Activated T-helper 1 cell treated with anti-CD3 and anti-CD28 coated beads, Interleukin-2, amount 50 U/mL, for 16 hours (primary cell): ENCODE measurements around the gene CNOT3.
"Not testable (repeated sequence)": the region's sequence is repeated elsewhere in the genome, so short reads cannot be mapped to it uniquely, and the experiment has no call there.

Experiments used
- DNase-seq, 2 donors: peaks; one replicate each; pipeline ENCODE4 v3.0.0-alpha.2; 2020; ENCODE audit warnings: low read depth in 1 of 2, low spot score in 1 of 2

Gene CNOT3

DNA sequence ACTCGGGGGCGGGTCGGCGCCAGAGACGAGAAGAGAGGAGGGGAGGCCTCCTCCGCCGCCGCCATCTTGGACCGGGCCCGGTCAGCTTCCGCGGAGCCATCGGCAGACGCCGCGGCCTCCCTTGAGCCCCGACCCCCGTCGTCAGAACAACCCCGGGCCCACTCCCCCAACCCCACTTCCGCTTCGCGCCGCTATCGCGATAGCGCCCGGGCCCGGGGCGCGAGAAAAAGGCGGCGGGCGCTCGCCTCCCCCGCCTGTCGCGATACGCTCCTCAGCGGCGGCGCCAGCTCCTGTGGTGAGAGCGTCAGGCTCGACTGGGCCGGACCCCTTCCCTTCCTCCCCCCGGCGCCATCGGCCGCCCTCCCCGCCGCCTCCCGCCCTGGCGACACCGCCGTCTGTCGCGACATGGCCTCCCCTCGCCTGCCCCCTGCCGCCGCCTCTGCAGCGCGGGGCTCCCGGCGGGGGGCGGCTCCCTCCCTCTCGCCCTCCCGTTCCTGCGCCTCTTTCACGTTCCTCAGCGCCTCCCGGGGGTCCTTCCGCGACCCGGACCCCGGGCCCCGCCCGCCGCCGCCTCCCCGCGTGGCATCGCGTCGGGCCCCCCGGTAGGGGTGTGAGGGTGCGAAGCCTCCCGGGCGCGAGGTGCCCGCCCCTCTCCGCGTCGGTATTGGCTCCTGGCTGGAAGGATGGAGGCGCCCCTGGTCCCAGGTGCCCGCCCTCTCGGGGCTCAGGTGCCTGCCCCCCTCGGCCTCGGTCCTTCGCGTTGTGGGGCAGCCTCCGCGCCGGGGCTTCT lies at the start of gene CNOT3:
TSS of gene CNOT3 (plus strand) at position 64 of the 790 bp plus-strand sequence. CDS start 5,217 bp downstream, outside the sequence.
- peak in 1 of 2 donors; percentile 33 for DNase-seq

DNA sequence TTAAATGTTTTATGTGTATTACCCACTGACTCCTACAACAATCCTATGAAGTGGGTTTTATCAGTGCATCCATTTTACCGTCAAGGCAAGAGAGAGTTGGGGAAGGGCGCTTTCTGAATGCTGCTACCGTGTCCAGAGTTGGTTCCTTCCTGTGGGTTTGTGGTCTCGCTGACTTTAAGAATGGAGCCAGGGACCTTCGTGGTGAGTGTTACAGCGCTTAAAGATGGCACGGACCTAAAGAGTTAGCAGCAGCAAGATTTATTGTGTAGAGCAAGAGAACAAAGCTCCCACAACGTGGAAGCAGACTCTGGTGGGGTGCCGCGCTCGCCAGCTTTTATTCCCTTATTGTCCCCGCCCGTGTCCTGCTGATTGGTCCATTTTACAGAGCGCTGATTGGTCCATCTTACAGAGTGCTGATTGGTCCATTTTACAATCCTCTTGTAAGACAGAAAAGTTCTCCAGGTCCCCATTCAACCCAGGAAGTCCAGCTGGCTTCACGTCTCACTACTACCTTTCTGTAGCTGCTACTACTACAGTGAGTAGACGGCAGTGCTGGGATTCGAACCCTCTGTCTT lies 43.0 kb upstream of the CNOT3 start:
- DNase-seq = no peak

DNA sequence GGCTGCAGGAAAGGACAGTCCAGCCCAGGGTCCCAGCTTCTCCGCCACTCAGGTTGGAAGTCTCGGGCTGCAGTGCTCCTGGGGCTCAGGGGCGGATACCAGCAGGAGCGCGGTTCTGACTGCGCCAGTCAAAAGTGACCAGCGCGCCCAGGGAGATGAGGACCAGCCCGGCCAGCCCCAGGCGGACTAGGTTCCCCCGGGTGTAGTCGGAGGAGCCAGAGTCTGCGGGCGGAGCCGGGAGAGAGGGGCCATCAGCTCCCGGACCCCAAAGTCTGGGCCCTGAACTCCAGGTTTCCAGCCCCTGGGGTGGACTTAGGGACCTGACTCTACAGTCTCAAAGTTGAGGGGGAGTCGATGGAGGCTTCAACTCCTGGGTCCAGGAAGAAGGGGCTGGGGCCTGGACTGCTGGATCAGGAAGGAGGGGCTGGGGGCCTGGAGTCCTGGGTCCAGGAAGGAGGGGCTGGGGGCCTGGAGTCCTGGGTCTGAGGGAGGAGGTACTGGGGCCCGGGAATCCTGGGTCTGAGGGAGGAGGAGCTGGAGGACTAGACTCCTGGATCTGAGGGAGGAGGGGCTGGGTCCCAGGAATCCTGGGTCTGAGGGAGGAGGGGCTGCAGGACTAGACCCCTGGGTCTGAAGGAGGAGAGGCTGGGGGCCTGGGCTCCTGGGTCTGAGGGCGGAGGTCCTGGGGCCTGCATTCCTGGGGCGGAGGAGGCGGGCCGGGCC lies 42.3 kb upstream of the CNOT3 start:
- no peak for DNase-seq

DNA sequence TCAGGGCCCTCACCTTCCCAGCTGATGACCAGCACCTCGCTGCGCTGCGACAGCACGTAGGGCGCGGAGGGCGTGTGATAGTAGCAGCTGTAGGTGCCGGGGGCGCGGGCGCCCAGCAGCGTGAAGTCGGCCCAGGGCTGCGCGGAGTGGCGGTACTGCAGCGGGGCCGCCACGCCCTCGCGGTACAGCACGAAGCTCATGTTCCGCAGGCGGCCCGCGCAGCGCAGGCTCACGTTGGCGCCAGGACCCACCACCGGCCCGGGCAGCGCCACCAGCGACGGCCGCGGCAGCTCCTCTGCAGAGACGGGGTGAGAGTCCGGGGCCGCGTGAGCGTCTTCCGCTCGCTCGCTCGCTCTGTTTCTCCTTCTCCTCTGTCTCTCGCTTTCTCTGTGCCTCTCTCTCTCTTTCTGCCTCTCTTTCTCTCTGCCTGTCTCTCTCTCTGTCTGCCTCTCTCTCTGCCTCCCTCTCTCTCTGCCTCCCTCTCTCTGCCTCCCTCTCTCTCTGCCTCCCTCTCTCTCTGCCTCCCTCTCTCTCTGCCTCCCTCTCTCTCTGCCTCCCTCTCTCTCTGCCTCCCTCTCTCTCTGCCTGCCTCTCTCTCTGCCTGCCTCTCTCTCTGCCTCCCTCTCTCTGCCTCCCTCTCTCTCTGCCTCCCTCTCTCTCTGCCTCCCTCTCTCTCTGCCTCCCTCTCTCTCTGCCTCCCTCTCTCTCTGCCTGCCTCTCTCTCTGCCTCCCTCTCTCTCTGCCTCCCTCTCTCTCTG lies 41.5 kb upstream of the CNOT3 start:
- DNase-seq = peak in 1 of 2 donors; percentile 33

DNA sequence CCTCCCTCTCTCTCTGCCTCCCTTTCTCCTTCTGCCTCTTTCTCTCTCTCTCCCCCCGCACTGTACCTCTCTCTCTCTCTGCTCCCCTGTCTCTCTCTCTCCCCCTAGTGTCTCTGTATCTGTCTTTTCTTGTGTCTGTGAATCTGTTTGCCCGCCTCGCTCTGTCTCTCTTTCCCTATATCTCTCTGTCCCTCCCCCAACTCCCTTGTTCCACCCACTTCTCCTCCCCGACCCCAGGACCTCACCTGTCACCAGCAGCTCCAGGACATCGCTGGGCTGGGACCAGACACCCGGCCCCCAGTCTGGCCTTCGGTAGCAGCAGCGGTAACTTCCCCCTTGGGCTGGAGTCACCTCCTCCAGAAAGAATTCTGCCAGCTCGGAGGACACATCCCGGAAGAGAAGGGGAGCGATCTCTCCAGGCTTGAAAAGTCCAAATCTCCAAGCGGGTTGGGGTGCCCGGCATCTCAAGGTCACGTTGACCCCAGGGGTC lies 40.9 kb upstream of the CNOT3 start:
- DNase-seq = no peak

DNA sequence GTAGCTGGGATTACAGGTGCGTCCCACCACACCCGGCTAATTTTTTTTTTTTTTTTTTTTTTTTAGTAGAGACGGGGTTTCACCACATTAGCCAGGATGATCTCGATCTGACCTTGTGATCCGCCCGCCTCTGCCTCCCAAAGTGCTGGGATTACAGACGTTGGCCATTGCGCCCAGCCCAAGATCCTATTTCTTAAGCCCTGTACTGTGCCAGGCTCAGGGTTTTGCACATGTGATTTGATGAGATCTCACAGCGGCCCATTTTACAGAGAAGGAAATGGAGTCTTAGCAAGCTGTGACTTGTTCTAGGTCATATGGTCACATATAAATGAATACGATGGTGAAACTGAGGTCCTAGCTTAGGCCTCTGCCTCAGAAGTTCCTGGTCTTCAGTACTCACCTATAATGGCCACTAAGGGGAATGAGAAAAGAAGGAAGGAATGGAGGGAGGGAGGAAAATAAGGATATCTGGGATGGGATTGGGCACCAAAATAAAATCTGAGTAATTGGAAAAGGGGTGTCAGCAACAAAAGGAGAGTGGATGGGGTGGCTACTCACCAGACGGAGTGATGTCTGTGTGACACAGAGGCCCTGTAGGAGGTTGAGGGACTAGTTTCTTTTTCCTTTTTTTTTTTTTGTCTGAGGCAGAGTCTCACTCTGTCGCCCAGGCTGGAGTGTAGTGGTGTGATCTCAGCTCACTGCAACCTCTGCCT lies 38.2 kb upstream of the CNOT3 start:
- DNase-seq = no peak

DNA sequence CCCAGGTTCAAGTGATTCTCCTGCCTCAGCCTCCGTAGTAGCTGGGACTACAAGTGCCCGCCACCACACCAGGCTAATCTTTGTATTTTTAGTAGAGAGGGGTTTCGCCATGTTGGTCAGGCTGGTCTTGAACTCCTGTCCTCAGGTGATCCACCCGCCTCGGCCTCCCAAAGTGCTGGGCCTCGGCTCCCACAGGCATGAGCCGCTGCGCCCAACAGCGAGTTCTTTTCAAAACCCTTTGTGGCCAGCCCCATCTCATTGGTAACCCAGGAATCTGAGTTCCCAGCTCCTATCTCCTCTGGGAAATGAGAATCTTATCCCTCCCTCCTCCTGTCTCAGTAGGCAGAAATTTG lies 37.7 kb upstream of the CNOT3 start:
- not testable (repeated sequence) for DNase-seq

DNA sequence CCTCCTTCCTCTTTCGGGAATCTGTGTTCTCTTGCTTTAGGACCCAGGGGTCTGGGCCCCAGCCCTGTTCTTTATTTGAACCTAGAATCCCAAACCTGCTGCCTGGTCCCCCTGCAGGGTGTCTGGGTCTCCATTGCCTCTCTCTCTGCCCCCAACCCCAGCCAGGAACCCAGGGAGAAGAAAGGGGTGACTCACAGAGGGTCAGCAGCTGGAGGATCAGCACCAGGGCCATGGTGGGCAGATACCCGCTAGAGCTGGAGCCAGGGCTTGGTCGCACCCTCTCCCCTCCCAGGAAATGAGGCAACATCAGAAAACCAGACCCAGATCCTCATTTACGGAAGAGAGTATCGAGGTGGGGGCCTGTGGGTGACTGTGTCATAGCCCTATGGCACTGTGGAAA lies 37.0 kb upstream of the CNOT3 start, which contains the start of gene OSCAR:
TSS of gene OSCAR (minus strand) at position 243 of the 400 bp plus-strand sequence. CDS start at position 232, 11 bp downstream.
- DNase-seq = no peak

DNA sequence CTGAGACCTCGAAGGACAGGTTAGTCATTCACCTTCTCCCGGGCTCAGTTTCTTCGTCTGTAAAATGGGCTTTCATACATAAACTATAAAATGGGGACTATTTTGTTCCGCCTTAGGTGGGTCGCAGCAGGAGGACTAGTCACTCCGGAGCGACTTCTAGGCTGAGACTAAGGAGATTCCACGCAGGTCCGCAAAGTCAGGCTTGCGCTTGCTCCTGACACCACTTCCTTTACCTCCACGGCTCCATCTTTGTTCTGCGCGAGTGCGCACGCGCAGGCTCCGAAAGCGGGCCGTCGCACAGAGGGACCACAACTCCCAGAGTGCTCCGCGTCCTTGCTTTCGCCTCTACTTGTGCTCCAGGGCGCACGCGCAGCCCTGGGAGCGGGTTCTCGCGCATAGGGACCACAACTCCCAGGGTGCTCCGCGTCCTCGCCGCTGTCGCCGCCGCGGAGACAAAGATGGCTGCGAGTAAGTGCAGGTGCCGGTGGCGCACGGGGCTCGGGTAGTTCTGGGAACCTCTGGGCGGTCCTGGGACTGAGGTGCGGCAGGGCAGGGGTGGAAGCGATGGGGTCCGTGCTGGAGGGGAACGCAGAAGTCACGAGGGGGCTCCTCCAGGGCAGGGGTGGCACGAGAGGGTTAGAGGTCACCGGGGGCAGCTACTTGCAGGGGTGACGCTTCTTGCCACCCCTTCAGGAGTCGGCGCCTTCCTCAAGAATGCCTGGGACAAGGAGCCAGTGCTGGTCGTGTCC lies 35.0 kb upstream of the CNOT3 start, which contains the start of gene NDUFA3:
TSS of gene NDUFA3 (plus strand) at position 435 of the 749 bp plus-strand sequence. CDS start at position 459, 24 bp downstream.
- peak; percentile 94 to 97 for DNase-seq

DNA sequence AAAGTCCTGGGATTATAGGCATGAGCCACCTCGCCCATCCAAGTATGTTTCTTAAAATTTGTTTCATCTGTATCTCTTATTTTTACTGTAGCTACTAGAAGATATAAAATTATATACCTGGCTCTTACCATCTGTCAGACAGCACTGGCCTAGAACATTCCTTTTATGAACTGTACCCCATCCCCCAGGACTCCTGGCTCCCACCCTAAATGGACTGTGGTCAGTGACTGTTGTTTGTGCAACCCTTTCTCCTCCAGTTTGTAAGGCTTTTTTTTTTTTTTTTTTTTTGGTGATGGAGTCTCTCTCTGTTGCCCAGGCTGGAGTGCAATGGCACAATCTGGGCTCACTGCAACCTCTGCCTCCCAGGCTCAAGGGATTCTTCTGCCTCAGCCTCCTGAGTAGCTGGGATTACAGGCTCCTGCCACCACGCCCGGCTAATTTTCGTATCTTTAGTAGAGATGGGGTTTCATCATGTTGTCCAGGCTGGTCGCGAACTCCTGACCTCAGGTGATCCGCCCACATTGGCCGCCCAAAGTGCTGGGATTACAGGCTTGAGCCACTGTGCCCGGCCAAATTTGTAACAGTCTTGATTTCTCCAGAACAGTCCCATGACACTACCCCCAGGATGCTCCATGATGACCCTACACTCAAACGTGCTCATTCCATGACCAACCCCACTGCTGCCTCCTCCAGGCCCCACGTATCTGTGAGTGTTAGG lies 32.4 kb upstream of the CNOT3 start:
- no peak for DNase-seq

DNA sequence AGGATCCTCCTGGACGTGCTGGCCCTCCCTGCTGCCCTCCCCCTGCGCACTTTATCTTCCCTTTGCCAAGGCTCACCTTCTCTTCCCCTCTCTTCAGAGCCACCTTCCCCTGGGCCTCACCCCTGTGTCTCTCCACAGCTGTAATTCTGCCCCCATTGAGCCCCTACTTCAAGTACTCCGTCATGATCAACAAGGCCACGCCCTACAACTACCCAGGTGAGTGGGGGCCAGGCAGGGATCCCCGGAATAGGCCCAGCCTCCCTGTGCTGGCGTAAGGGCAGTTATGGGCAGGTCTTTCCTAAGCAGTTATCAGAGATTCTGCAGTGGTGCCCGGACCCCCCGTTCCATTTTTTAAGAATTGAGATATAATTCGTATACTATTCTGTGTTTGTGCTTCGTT lies 31.8 kb upstream of the CNOT3 start:
- DNase-seq = no peak

DNA sequence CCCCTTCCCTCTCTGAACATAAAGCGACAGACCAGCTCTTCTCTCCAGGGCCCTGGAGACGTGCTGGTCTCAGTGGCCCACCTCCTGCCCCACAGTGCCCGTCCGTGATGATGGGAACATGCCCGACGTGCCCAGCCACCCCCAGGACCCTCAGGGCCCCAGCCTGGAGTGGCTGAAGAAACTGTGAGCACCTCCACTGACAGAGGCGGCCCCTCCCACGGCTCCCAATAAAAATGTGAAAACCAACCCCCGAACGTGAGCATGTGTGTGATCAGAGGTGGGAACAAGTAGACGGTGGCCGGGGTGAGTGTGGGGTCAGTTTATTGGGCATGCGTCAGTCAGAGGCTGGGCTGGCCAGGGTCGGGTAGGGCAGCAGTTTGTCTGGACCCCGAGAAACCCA lies 30.8 kb upstream of the CNOT3 start:
- no peak for DNase-seq

DNA sequence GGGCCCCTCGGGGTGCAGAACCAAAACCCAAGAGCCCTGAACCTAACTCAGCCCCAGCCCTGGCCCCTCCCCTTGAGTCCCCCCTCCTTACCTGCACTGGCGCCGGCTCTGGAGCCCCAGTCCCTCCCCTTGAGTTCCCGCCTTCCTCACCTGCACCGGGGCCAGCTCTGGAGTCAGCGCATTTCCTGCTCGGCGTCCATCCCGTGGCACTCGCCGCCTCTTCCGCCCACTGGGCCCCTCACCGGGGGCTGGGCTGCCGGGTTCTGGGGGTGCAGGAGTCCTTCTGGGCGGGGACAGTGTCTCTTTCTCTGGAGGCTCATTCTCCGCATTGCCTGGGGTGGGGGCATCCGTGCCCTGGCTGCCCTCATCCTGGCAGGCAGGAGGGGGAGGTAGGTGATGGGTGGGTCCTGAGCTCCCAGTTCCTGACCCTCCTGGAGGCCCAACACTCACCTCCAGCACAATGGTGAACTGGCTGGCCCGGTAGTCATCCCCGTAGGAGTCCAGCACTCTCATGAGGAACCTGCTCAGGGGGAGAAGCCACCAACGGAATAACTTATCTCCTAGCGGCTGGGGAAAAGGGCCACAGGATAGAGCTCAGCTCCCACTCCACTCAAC lies 29.6 kb upstream of the CNOT3 start:
- DNase-seq = no peak

DNA sequence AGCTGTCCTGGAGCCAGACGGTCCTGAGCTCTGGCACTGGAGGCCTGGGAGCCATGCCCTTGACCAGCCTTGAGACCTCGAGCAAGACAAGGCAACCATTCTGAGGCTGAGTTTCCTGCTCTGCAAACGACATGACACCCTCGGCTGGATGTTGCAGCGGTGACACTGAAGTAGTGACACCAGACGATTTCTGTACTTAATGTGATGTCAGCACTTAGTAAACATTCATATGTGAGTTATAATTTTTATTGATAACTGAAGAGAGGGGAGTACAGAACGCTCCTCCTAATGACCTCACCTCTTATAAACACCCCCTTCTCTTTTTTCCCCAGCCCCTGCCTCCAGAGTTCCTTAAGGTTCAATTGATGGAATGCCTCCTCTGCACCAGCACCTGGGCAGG lies 29.1 kb upstream of the CNOT3 start:
- DNase-seq = no peak

DNA sequence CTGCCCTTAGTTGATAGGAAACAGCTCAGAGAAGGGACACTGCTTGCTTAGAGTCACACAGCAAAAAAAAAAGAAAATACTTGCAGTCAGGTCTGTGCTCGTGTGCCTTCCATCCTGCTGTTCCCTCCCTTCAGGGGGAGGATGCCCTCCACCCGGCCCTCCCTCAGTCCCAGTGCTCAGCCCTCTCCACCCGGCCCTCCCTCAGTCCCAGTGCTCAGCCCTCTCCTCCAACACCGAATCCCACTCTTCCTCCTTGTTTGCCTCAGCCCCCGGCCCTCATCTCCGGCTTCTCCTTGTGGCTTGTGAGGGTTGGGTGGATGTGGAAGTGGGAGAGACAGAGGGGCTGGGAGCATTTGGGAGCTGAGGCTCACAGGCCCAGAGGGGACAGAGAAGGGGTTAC lies 27.9 kb upstream of the CNOT3 start:
- DNase-seq = no peak

DNA sequence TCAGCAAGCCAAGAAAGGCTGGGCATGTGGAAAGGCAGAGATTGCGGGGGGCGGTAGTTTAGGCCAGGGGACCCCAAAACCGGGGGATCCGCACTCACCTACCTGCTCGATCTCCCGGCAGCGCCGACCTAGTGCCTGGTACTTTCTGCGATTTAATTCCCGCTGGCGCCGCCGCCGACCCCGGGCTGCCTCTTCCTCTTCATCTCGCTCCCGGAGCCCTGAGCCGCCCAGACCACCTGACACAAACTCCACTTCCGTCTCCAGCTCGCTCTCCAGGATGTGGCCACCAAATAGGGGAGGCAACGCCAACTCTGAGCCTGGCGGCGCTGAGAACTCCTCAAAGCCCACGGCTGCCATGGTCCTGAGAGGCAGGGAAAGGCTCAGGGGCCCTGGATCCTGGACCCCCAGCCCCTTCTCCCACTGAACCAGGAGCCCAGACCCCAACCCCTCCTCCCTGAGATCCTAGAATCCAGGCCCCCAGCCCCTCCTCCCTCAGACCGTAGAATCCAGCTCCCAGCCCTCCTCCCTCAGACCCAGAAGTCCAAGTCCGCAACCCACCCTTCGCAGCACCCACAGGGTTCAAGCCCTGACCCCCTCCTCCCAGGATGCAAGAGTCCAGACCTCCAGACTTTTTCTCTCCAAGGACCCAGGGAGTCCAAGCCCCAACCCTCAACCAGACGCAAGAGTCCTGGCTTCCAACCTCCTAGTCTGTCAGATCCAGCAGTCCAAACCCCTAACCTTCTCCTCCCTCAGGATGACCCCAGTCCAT lies 23.0 kb upstream of the CNOT3 start:
- peak; percentile 19 to 23 for DNase-seq

DNA sequence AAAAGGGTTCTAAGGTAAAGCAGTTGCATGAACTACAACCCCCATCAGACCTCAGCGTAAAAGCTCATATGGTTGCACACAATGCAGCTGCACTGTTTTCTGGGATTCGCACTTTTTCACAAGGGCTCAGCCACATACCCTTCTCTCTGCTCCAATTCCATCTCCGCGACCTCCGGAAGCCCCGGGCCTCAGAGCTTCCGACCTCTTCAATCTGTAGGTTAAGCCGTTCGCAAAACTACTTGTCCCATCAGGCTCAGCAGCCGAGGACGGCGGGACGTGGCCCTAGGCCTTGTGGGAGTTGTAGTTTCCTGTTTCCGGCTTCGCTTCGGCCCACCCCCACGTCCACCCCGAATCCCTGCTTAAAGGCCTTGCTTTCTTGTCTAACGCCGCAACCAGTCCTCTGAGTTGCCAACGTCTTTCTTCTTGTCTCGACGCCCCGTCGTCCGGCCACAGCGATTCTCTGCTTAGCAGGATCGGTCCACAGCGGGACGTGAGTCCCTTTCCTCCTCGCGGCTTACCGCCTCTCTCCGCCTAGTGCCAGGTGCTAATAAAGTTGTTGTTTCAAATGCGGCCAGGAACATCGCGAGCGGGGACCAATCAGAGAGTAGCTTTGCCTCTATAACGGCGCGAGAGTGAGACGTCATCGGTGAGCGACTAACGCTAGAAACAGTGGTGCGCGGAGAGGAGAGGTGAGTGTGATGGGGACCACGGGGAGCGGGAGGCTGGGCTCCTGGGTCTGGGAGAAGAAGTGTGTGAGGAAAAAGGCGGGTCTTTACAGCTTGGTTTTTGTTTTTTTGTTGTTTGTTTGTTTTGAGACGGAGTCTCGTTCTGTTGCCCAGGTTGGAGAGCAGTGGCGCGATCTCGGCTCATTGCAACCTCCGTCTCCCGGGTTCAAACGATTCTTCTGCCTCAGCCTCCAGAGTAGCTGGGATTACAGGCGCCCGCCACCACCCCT lies 22.2 kb upstream of the CNOT3 start, which contains the start of the genes PRPF31 and TFPT:
TSS of gene PRPF31 (plus strand) at position 646 of the 955 bp plus-strand sequence. CDS start 2,525 bp downstream, outside the sequence.
TSS of gene TFPT (minus strand) at position 549 of the 955 bp plus-strand sequence. CDS start at position 161, 388 bp downstream.
- peak; percentile 89 to 97 for DNase-seq
